ENCODE data around the gene ITPR1. TPM values are rescaled to one million over a fixed set of nuclear protein-coding genes. Genes with fewer than 3 reads are reported as not detected.

Gene ITPR1
- total and polyA plus RNA-seq, 12 donors: 9.7 to 40.3 (median 18.8) TPM

DNA sequence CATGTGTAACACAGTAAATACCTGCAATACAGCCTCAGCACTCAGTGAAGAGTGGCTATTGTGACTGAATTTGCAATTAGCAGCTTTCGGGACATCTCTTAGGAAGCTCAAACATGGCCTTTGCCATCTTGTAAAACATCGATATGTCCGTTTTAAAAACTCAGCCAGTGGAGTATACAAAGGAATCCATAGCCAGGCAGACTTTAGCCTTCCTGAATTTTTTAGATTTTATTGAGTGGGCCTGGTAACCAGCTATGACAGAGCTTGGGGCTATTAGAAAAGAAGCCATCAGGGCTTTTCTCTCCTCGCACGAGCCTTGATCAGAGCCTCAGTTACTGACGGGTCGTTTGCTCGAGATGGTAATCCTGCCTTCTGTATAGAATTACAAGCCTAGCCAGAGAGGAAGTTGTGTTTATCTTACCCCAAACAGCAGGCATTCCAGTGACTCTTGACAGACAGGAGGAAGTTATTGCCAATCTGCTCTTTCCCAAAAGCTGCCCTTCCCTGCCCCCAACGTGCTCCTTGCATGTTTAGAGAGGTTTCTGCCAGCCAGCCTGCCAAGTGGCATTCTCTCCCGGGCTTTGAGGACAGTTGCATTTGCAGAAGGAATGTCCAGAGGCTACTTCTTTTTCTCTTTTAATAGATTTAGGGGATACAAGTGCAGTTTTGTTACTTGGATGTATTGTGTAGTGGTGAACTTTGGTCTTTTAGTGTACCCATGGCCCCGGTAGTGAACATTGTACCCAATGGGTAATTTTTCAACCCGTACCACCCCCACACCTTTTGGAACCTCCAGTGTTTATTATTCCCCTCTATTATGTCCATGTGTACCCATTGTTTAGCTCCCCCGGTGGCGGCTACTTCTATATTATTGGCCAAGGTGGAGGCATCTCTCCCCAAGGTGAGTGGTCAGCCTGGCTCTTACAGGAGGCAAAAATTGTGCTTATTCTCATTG, 40.6 kb downstream of the ITPR1 start:
- peaks cover 0 to 71% (median 54%) of the 10 kb centered on the region in 9 donors for H3K4me1 ChIP-seq
- WGBS, 2 donors: 53 to 56% methylated on average over 14 of the region's 14 CpGs
- TF ChIP-seq, protein P1, sequence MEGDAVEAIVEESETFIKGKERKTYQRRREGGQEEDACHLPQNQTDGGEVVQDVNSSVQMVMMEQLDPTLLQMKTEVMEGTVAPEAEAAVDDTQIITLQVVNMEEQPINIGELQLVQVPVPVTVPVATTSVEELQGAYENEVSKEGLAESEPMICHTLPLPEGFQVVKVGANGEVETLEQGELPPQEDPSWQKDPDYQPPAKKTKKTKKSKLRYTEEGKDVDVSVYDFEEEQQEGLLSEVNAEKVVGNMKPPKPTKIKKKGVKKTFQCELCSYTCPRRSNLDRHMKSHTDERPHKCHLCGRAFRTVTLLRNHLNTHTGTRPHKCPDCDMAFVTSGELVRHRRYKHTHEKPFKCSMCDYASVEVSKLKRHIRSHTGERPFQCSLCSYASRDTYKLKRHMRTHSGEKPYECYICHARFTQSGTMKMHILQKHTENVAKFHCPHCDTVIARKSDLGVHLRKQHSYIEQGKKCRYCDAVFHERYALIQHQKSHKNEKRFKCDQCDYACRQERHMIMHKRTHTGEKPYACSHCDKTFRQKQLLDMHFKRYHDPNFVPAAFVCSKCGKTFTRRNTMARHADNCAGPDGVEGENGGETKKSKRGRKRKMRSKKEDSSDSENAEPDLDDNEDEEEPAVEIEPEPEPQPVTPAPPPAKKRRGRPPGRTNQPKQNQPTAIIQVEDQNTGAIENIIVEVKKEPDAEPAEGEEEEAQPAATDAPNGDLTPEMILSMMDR (IDR thresholded peaks at IDR 0.05): no peak

DNA sequence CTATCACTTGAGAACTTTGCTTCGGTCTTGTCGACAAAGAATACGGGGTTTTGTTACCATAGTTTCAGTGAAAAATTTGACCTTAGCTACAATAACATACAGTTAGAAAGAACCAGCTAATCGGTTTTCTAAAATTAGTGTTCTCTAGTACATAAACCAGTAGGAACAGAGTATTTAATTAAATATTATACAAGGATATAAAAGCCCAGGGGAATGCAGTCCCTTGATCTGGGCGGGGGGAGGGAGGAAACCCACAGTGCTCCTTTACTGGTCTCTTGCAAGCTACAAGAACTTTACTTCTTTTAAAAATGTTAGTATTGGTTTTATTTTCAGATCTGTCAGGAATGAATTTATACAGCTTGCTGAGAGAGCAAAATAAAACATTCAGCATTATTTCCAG, 41.8 kb downstream of the ITPR1 start:
- 59 to 72% methylated on average over 5 of the region's 5 CpGs for WGBS, 2 donors
- Histone ChIP-seq H3K27me3 (no peaks in the 10 kb centered on the region), H3K27ac (peak overlapping the region in 6 of 10 donors; percentile 5 to 62 (median 50)), H3K4me1 (peaks cover 0 to 64% (median 54%) of the 10 kb centered on the region in 9 donors), H3K9me3 (peaks cover 0 to 24% (median 2%) of the 10 kb centered on the region in 11 donors), H3K4me3 (no peak overlapping the region), H3K36me3 (no peaks in the 10 kb centered on the region)
- DNase-seq (peak in 1 of 2 donors; percentile 23), ATAC-seq (peak in 5 of 8 donors; percentile 20 to 60 (median 37))
- TF ChIP-seq, protein P1 (IDR thresholded peaks at IDR 0.05): no peak
- intact Hi-C loops (cut with DNase I): loop anchor here in 2 of 10 donors (5.0 kb wide), 2 partner anchors 43 to 47 kb away; partner anchors contain the start of gene ITPR1 (in 1 of the 2)

More for the DNA sequence above, 40.6 kb downstream of the ITPR1 start:
- DNase-seq: peak; percentile 30 to 32
- intact Hi-C loops (cut with DNase I): loop anchor here in 2 of 10 donors (5.0 kb wide), 2 partner anchors 41 to 49 kb away; partner anchors contain the start of gene ITPR1 (in 1 of the 2)
- H3K4me3 ChIP-seq: peak overlapping the region in 1 of 10 donors; percentile 0
- peak overlapping the region in 9 of 10 donors; percentile 5 to 64 (median 50) for H3K27ac ChIP-seq
- peak in 5 of 8 donors; percentile 15 to 64 (median 39) for ATAC-seq
- H3K27me3 ChIP-seq: no peaks in the 10 kb centered on the region
- peaks cover 0 to 16% (median 2%) of the 10 kb centered on the region in 11 donors for H3K9me3 ChIP-seq
- no peaks in the 10 kb centered on the region for H3K36me3 ChIP-seq

DNA sequence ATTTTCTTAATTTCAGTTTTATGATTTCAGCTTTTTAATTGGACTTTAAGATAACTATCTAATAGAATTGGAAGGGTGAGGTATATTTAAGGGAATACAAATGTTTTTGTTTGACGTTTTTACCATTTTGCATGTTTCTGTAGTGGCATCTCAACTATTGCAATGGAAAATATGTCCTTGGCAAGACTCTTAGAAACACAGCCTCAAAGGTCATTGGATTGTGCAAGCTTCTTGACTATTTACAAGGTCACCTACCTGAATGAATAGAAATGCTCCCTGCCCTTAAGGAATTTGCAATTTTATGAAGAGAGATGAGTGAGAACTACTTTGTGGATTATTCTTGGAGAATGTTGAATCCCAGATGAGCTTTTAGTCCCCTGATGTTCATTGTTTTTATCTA, 43.1 kb downstream of the ITPR1 start:
- 59 to 66% methylated on average over 1 of the region's 1 CpG for WGBS, 2 donors
- Histone ChIP-seq H3K27ac (peak overlapping the region in 1 of 10 donors; percentile 19), H3K27me3 (no peaks in the 10 kb centered on the region), H3K4me1 (peaks cover 0 to 56% (median 44%) of the 10 kb centered on the region in 9 donors), H3K4me3 (no peak overlapping the region), H3K36me3 (no peaks in the 10 kb centered on the region), H3K9me3 (peaks cover 0 to 35% (median 2%) of the 10 kb centered on the region in 11 donors)
- DNase-seq (no peak), ATAC-seq (no peak)
- TF ChIP-seq, protein P1 (IDR thresholded peaks at IDR 0.05): no peak
- intact Hi-C loops (cut with DNase I): no loop called here

DNA sequence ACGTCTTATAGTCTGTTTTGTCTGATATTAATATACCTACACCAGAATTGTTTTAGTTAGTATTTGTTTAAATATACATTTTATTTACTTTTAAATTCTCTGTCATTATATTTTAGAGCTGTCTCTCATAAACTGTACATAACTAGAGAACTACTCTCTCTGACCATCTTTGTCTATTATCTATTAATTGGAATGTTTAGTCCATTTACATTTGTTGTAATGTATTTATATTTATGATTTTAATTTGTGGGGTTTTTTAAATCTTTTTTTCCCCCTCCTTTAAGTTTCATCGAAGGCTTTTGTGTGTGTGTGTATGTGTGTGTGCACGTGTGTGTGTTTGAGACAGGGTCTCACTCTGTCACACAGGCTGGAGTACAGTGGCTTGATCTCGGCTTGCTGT, 47.1 kb downstream of the ITPR1 start:
- Histone ChIP-seq H3K9me3 (peaks cover 0 to 42% (median 2%) of the 10 kb centered on the region in 11 donors), H3K4me3 (no peak overlapping the region), H3K4me1 (peaks cover 0 to 16% (median 6%) of the 10 kb centered on the region in 9 donors), H3K27me3 (no peaks in the 10 kb centered on the region), H3K36me3 (no peaks in the 10 kb centered on the region), H3K27ac (no peak overlapping the region)
- intact Hi-C loops (cut with DNase I): no loop called here
- DNase-seq: no peak
- 95 to 98% methylated on average over 4 of the region's 4 CpGs for WGBS, 2 donors
- no peak for ATAC-seq
- TF ChIP-seq, protein P1 (IDR thresholded peaks at IDR 0.05): no peak

Data from heart right ventricle (tissue), 16 donors.